GM21528 (cell line): Measurements from ENCODE around the gene NTRK2.
"Not testable (repeated sequence)": the region's sequence is repeated elsewhere in the genome, so short reads cannot be mapped to it uniquely, and the experiment has no call there.

ENCODE experiments used
- ATAC-seq: cut with Tn5 transposase; IDR thresholded peaks from one replicate; pipeline ENCODE4 v1.9.1; 2021; ENCODE audit warnings: mild to moderate bottlenecking, moderate library complexity; ENCODE audit not compliant: unreplicated experiment, low FRiP score

Gene NTRK2

GRCh38 chr9:84874022-84874421 lies 204.5 kb downstream of the NTRK2 start:
- no peak for ATAC-seq

GRCh38 chr9:84874596-84874995 lies 205.1 kb downstream of the NTRK2 start:
- ATAC-seq, result no peak

DNA sequence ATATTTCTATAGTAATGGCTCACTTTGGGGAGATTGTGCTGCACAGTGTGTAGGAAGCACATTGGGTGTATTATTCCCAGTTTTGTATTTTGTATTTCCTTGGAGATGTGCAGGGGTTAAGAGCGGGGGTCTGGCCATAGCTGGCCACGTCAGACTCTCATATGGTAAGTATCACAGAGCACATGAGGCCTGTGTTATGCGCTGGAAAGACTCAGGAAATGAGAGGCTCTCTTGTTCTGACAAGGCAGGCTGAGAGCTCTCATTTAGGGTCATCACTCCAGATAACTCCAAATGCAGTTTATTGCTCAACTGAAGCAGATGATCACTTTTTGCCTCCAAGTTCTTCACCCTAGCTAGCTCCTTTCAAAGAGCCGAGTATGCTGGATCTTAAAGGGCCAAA lies 205.7 kb downstream of the NTRK2 start:
- no peak for ATAC-seq

DNA sequence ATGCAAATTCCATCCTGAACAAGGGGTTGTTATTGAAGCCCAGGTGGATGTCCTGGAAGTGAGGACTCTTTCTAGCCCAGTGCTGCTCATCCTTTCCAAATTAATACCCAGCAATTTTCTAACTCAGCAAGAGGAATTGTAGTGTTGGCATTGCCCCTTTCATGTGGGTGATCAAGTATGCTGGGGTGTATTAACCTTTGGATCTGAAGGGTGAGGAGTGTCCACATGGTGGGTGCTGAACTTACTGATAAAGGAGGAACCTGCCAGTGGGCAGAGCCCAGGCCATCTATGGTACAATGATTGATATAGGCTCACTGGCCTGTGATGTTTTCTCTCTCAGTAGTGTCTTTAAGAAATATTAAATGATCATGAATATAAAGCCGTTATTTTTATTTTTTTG lies 210.1 kb downstream of the NTRK2 start:
- no peak for ATAC-seq

DNA sequence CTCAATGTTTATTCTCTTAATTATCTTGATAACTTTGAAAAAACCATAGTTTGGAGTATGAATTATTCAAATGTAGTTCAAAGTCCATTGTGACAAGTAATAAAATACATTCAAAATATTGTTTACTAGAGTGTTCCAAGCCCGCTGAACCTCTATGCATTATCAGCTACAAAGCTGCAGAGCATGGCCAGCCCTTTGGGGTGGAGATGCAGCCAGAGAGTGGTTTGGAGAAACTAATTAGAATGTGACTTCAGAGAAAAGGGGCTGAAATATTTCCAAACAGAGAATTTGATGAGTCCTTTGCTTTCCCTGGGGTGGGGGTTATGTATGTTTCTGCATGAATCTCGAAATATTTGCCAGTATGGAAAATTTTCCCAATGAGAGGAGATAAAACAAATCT lies 211.3 kb downstream of the NTRK2 start:
- ATAC-seq, result no peak

- ATAC-seq, result no peak
Measured at GRCh38 chr9:84886866-84887265, 217.3 kb downstream of the NTRK2 start.

DNA sequence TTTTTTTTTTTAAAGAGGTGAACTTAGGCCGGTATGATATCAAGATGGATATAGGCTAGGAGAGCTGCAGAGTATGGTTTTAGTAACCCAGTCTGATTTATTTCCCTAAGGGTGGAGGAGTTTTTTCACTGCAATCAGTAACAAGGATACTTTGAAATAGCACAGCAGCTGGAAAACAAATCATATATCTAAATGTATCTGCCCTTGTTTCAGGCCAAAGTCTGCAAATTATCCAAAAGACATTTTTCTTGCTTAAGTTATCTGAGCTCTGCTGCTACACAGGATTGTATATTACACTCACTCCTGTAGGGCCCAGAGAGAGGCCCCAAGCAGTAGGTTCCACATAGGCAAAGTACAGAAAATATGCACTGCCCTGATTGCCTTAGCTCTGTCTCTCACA lies 222.4 kb downstream of the NTRK2 start:
- no peak for ATAC-seq

DNA sequence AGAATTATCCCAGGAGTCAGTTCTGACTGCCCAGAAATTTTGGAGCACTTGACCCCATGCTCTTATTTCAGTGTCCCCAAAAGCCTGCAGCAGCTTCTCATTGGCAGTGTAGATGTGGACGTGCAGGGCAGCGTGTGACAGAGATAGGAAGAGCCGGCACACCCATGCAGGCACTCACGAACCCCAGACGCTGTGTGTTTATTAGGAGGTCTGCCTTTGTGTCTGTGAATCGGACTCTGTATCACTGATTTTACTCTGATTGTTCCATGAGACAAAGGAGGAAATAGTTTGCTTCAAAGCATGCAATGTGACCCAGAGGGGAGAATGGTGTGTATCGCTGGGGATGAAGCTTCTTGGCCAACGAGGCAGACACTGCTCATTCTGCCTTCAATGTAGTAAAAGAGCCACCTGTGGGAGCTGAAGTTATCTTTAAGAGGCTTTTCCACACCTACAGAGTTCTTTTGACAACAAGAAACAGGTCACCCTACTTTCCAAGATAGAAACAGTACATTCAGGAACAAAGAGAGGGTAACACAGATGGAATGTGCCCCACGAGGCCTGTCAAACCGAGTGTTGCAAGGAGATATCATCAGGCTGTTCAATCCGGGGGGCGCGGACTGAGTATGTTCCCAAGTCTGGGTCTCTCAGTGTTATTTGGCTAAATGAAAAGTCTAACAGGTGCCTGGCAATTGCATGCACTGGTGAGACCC lies 224.0 kb downstream of the NTRK2 start:
- ATAC-seq, result no peak

GRCh38 chr9:84894859-84895258 lies 225.3 kb downstream of the NTRK2 start:
- no peak for ATAC-seq

DNA sequence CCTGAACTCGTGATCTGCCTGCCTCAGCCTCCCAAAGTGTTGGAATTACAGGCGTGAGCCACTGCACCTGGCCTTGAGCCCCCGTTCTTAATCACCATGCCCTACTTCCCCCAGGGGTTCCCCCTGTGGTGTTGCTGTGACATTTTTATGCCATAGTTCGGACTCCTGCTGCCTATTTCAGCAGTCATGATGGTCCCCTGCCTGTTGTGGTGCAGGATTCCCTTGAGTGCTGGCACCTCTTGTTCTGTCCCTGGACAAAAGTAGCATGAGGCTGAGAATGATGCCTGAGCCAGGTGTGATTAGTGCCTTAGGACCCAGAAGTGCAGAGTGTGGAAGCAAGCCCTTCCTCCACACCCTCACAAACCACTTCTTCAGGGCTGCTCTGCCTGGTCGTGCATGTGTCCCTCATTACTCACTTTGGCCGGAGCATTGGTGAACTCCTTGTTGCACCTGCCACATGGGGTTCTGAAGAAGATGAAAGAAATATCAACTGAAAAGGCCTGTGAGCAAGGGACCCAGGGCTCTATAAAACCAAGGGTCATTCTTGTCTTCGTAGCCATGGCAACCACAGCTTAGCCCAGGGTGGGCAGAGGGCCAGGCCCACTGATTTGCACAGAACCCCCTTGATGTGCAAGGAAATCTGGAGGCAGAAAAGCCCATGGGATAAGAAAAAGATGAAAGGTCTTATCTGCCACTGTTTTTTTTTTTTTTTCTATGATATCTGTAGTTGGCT lies 228.0 kb downstream of the NTRK2 start:
- ATAC-seq, result no peak

- no peak for ATAC-seq
Measured at GRCh38 chr9:84898188-84898587, 228.7 kb downstream of the NTRK2 start.

DNA sequence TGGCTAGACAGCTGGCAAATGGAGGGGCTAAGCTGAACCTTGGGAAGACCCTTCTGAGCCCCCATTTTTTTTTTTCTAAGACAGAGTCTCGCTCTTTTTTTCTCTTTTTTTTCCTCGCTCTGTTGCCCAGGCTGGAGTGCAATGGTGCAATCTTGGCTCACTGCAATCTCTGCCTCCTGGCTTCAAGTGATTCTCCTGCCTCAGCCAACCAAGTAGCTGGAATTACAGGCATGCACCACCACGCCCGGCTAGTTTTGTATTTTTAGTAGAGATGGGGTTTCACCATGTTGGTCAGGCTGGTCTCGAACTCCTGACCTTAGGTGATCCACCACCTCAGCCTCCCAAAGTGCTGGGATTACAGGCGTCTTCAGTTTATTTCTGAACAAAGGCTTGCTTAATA lies 229.1 kb downstream of the NTRK2 start:
- ATAC-seq, result not testable (repeated sequence)

DNA sequence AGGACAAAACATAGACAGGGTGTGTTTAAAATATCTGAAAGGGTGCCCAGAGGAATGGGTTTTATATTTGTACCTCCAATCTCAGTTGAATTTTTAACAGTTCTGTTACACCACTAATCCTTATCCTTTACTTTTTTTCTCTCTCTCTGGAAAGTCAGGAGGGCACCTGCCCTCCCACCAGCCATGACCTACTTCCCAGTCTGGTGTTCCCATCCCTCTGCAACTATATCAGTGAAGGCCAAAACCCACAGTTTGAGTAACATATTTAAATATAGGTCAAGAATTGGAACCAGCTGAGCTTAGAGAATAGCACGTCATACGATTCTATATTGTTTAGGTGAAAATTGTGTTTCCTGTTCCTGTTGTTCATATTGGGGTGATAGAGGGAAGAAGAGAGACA lies 229.8 kb downstream of the NTRK2 start:
- ATAC-seq, result no peak

DNA sequence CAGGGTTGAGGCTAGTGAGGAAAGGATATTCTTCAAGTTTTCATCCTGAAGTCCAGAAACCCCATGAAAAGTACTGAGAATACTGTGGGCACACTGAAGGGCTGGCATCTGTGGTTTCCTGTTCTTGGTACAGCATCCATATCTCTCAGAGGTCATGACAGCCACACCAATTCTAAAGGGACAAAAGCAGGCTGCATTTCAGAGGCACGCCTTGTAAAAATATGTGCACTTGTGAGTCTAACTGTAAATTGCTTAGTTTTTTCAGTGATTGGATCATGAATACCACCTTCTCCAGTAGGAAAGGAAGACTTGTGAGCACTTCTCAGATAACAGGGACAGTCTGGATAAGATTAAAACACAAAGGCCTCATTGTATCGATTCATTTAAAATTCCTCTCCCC lies 230.9 kb downstream of the NTRK2 start:
- no peak for ATAC-seq

GRCh38 chr9:84903963-84904362 lies 234.4 kb downstream of the NTRK2 start:
- no peak for ATAC-seq

DNA sequence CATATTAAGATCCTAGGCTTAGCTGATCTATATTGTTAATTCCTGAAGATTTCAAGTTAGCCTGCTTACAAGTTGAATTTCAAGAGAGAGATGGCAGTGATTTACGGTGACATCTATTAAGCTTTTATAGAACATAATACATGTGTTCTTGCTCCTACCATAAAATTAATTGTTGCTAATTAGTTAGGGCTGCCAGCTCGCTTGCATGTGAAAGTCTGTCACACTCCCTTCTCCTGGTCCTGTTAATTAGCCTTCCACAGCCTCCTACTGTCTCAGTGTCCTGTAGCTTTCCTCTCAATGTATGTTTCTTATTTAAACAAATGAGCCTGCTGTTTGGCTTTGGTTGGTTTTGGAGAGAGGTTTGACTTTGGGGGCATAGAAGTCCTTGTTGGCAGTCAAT lies 247.2 kb downstream of the NTRK2 start:
- no peak for ATAC-seq

GRCh38 chr9:84917366-84918070 lies 248.0 kb downstream of the NTRK2 start:
- ATAC-seq, result no peak

- no peak for ATAC-seq
Measured at GRCh38 chr9:84919440-84919839, 249.9 kb downstream of the NTRK2 start.

DNA sequence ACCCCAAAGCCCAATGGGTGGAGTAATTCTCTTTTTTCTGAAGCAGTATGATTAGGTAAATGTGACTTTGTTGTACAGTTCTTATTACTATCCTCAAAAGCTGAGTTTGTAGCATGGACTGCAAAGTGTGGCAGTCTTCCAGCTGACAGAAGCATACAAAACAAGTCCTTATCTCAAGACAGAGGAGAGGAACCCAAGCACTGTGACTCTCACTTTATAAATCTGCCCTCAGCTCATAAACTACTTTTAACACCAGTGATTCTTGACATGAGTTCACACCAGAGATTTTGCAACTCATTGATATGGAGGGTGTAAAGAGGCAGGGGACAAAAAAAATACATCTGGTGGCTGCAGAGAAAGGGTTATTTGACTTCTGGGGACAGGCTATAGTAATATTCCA lies 251.6 kb downstream of the NTRK2 start:
- no peak for ATAC-seq

GRCh38 chr9:84922051-84922450 lies 252.5 kb downstream of the NTRK2 start:
- no peak for ATAC-seq

- no peak for ATAC-seq
Measured at GRCh38 chr9:84924266-84924665, 254.7 kb downstream of the NTRK2 start.
